HS-27A (cell line): ENCODE data around the gene ADAM10.

Experiments used
- DNase-seq: peaks from one replicate; pipeline ENCODE4 v3.0.0-alpha.2; 2012; ENCODE audit warnings: low read depth, missing footprints

ADAM10 gene

DNA sequence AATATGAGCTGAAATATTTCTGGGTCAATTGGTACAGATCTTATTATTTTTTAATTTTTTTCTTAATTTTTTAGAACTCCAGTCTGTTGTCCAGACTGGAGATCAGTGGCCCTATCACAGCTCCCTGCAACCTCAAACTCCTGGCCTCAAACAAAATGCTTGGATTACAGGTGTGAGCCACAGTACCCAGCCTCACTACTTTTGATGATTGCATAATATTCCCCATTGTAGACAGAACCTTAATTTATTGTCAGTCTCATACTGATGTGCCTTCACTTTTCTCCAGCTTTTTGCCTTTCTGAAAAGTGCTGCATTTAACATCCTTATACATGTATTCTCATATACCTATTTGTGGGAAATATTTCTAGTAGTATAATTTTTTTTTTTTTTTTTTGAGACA is 172.8 kb downstream of the ADAM10 start:
- DNase-seq, result no peak

GRCh38 chr15:58575045-58575786 is 174.3 kb downstream of the ADAM10 start:
- DNase-seq, result no peak

GRCh38 chr15:58574631-58575030 is 174.9 kb downstream of the ADAM10 start:
- DNase-seq, result no peak

DNA sequence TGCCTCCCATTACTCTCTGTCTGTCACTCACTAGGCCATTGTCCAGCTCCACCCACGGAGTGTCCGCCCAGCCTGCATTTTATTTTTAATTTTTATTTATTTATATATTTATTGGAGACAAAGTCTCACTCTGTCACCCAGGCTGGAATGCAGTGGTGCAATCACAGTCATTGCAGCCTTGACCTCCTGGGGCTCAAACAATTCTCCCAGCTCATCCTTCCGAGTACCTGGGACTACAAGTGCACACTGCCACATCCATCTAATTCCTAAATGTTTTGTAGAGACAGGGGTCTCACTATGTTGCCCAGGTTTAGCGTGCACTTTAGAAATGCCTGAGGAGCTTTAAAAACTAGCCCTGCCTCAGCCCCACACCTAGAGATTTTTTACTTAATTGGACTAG is 176.2 kb downstream of the ADAM10 start:
- no peak for DNase-seq

- no peak for DNase-seq
Observed at GRCh38 chr15:58572521-58572920, 177.0 kb downstream of the ADAM10 start.

- DNase-seq, result no peak
Observed at GRCh38 chr15:58571491-58571890, 178.0 kb downstream of the ADAM10 start.

DNA sequence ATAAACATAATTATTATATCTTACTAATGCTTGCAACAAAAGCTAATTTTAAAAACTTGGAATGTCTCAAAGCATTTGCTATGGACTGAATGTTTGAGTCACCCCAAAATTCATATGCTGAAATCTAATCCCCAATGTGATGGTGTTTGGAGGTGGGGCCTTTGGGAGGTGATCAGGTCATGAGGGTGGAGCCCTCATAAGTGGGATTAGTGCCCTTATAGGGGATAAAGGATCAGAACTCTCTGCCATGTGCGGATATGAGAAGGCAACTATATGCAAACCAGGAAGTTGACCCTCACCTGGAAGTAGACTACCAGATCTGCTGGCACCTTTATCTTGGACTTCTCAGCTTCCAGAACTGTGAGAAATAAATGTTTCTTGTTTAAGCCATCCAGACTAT is 180.1 kb downstream of the ADAM10 start:
- no peak for DNase-seq

DNA sequence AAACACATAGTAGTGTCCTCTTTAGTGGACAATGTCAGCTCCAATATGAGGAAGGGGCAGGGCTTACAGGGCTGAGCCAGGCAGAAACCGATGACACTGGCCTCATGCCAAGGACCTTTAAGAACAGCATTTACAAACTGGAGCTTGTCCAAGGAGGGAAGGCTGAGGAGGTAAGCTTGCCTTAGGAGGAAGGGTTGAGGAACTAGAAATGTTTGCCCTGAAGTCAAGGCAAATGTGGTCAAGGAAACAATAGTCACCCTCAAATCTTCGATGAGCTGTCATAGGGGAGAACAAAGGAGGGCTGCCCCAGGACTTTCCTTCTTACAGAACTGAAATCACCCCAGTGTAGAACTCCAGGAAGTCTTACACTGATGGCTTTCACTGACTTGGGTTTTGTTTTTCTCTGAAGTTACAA is 181.3 kb downstream of the ADAM10 start:
- no peak for DNase-seq

DNA sequence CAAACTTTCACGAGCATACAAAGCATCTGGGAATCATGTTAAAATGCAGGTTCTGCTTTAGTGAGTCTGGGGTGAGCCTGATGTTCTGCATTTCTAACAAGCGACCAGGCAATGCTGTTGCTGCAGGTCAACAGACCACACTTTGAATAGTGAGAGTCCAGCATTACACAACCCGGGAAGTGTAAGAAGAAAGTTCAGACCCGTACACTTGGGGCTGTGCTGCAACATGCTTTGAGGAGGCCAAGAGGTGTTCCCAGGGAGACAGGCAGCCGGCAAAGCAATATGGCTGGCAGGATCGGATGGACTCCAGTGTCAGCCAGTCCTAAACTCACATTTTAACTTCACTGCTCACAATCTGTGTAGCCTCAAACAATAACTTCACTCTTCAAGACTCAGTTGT is 183.5 kb downstream of the ADAM10 start:
- no peak for DNase-seq

DNA sequence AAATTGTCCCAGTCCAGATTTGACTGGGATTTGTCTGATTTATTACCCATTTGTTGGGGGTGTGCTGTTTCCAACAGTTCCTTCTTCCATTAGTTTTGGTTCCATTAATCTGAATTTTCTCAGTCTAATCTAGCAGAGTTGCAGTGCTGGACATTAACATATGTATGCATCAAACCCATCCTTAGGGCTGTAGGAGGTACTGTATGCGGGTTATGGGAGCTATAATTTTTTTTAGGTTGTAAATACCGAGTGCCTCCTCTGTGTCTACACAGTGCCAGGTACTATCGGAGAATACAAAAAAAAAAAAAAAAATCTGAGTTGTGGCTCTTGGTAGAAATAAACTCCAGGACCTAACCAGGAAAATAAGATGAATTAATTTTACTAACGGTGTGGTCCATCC is 183.9 kb downstream of the ADAM10 start:
- DNase-seq, result no peak

GRCh38 chr15:58564981-58565380 is 184.5 kb downstream of the ADAM10 start:
- no peak for DNase-seq

- DNase-seq, result no peak
Observed at GRCh38 chr15:58562135-58562534, 187.4 kb downstream of the ADAM10 start.

- DNase-seq, result no peak
Observed at GRCh38 chr15:58561321-58561720, 188.2 kb downstream of the ADAM10 start.

GRCh38 chr15:58559904-58560588 is 189.5 kb downstream of the ADAM10 start:
- DNase-seq, result no peak

- no peak for DNase-seq
Observed at GRCh38 chr15:58558777-58559176, 190.7 kb downstream of the ADAM10 start.

DNA sequence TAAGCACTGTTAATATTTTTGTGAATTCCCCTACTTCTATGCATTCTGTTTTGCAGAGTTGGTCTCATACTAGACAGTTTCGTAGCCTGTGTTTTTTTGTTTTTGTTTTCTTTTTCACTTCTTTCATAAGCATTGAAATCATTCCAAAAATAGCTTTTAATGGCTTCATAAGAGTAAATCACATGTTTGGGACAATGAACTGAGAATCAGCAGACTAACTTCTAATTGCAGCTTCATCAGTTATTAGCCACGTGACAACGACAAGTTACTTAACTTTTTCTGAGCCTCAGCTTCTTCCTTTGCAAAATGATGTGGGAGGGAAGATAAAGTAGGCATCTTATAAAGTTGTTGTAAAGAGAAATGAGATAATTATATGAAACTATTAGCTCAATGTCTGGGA is 193.0 kb downstream of the ADAM10 start:
- DNase-seq, result no peak

GRCh38 chr15:58556028-58556361 is 193.5 kb downstream of the ADAM10 start:
- no peak for DNase-seq

DNA sequence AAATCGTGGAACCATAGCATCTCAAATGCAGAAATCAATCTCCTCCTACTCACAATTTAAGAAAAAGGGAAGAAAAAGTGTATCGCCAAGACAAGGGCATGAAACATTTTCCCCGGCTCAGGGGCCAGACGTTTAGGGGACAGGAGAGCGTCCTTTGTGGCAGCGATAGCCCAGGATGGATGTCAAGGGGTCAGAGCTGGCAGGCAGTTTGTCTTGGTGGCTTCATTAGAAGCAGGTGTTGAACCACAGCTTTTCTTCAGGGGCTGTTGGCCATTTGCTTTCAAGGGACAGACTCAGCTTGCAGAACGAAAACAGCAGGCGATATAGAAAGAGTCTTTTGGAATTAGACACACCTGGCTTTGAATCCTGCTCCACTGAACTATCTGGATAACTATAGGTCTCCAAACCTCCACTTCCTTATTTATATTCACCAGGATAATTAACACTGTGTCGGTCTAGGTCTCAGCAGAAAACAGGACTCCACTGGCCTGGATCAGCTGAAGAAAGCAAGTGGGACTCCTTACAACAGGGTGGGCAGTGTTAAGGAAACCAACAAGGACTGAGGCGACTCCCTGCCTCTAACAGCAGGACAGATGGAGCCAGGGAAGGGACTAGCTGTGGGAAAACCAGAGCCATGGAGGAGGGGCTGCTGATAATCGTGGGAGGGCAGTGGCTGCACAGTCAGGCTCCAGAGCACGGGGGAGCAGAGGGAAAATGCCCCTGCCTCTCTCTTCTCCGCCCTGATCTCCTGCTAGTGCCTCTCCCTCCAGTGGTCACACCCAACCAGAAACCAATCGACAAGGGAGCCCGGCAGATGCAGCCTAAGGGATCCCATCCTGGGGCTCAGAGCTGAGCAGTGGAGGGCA is 194.1 kb downstream of the ADAM10 start:
- no peak for DNase-seq

DNA sequence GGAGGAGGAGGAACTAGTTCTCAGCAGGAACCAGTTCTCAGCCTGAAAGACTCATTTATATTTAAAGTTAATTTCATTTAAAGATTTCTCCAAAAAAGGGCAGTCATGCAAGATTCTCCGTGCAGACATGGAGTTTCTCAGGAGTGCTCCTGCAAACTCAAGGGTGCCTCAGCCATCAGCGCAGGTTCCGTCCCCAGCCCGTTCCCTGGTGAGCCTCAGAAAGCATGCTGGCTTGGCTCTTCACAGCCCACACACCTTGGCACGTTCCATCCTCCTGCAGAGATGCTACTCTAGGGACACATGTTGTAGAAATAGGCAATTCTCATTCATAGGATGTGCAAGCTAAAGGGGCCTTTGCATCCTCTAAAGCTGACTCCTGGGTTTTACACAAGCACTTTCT is 194.7 kb downstream of the ADAM10 start:
- no peak for DNase-seq

DNA sequence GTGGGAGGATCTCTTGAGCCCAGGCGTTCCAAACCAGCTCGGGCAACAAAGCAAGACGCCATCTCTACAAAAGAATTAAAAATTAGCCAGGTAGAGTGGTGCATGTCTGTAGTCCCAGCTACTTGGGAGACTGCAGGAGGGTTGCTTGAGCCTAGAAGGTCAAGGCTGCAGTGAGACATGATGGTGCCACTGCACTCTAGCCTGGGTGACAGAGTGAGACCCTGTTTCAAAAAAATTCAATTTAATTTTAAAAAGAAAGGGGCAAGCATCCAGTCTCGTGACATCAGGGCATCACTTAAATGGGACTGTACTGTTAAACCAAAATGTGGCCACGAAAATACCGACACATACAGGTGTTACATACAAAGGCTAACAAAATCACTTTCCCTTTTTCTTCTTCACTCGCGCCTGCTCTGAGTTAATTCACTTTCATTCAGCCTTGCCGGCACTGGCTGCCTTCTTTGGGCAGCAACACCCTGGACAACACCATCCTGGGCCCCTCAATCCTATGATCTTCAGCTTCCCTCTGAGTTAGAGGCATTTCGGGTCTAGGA is 196.1 kb downstream of the ADAM10 start:
- DNase-seq, result no peak

GRCh38 chr15:58552505-58553364 is 196.8 kb downstream of the ADAM10 start:
- DNase-seq, result no peak
